Measurements from ENCODE around the gene ENTPD3. TPM values are rescaled to one million over a fixed set of nuclear protein-coding genes. Genes with fewer than 3 reads are reported as not detected.

The ENTPD3 gene
- total and polyA plus RNA-seq, 4 donors, result 1.5 to 6.1 (median 3.7) TPM

DNA sequence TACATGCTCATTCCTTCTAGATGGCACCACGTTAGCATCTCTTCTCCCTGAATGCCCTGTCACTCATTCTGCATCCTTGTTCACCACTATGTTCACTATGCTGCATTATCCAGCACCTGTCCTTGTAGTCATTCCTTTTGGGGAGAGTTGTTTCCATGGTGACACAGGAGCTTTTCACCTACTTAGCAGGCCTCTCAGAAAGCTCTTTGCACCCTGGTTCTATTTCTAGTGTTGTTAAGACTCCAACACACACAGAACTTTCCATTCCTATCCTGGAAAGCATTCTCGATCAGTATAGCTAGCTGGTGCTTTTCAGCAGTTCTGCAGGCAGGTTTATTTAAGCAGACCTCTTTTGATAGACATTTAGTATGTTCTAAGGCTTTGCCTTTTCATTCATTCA is 63.5 kb downstream of the ENTPD3 start:
- ATAC-seq (ENCODE audit: insufficient read depth, low FRiP score), result no peak
- DNase-seq, result no peak
- WGBS, 2 donors, result 83% methylated on average over 2 of the region's 2 CpGs
- Histone ChIP-seq H3K36me3 (ENCODE audit: control insufficient read depth in 4 of 4, insufficient read depth in 4 of 4, low read length in 4 of 4) (peaks cover 4 to 7% (median 4%) of the 10 kb centered on the region in 4 donors), H3K27ac (ENCODE audit: low read depth in 1 of 2, low read length in 1 of 2) (no peak overlapping the region), H3K27me3 (ENCODE audit: control insufficient read depth in 3 of 3, insufficient read depth in 3 of 3, low read length in 2 of 3) (no peaks in the 10 kb centered on the region), H3K4me3 (no peak overlapping the region), H3K4me1 (ENCODE audit: control insufficient read depth in 5 of 5, insufficient read depth in 5 of 5, low read length in 5 of 5) (peaks cover 0 to 15% (median 4%) of the 10 kb centered on the region in 5 donors), H3K9ac (ENCODE audit: insufficient read depth in 1 of 2, low read length in 2 of 2) (no peak overlapping the region), H3K9me3 (ENCODE audit: control insufficient read depth in 4 of 4, insufficient read depth in 3 of 4, low read length in 3 of 4) (no peaks in the 10 kb centered on the region)
- TF ChIP-seq, protein P1, sequence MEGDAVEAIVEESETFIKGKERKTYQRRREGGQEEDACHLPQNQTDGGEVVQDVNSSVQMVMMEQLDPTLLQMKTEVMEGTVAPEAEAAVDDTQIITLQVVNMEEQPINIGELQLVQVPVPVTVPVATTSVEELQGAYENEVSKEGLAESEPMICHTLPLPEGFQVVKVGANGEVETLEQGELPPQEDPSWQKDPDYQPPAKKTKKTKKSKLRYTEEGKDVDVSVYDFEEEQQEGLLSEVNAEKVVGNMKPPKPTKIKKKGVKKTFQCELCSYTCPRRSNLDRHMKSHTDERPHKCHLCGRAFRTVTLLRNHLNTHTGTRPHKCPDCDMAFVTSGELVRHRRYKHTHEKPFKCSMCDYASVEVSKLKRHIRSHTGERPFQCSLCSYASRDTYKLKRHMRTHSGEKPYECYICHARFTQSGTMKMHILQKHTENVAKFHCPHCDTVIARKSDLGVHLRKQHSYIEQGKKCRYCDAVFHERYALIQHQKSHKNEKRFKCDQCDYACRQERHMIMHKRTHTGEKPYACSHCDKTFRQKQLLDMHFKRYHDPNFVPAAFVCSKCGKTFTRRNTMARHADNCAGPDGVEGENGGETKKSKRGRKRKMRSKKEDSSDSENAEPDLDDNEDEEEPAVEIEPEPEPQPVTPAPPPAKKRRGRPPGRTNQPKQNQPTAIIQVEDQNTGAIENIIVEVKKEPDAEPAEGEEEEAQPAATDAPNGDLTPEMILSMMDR (IDR thresholded peaks at IDR 0.05; ENCODE audit: control extremely low read depth, extremely low read depth), result no peak

DNA sequence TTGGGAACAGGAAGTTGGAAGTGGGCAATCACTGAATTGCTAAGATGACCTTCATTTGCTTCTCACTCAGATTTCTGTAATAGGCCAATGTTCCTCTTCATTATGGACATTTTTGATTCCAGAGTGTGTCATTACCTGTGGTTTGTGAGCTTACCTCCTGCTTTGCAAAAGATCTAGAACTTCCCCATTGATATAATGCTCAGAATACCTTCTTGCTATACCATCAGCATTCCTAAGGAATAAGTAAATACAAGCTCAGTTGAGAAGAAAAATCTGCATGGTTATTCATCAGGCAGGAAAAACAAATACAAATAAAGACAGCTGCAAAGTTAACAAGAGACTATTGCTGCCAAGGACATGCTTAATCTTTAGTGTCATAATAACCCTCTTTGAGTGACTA is 64.6 kb downstream of the ENTPD3 start:
- Histone ChIP-seq H3K36me3 (ENCODE audit: control insufficient read depth in 4 of 4, insufficient read depth in 4 of 4, low read length in 4 of 4) (peaks cover 0 to 2% (median 0%) of the 10 kb centered on the region in 4 donors), H3K9me3 (ENCODE audit: control insufficient read depth in 4 of 4, insufficient read depth in 3 of 4, low read length in 3 of 4) (no peaks in the 10 kb centered on the region), H3K9ac (ENCODE audit: insufficient read depth in 1 of 2, low read length in 2 of 2) (no peak overlapping the region), H3K4me3 (no peak overlapping the region), H3K27me3 (ENCODE audit: control insufficient read depth in 3 of 3, insufficient read depth in 3 of 3, low read length in 2 of 3) (no peaks in the 10 kb centered on the region), H3K27ac (ENCODE audit: low read depth in 1 of 2, low read length in 1 of 2) (no peak overlapping the region), H3K4me1 (ENCODE audit: control insufficient read depth in 5 of 5, insufficient read depth in 5 of 5, low read length in 5 of 5) (peaks cover 0 to 15% (median 7%) of the 10 kb centered on the region in 5 donors)
- TF ChIP-seq, protein P1 (IDR thresholded peaks at IDR 0.05; ENCODE audit: control extremely low read depth, extremely low read depth), result no peak
- no peak for ATAC-seq (ENCODE audit: insufficient read depth, low FRiP score)
- no peak for DNase-seq

DNA sequence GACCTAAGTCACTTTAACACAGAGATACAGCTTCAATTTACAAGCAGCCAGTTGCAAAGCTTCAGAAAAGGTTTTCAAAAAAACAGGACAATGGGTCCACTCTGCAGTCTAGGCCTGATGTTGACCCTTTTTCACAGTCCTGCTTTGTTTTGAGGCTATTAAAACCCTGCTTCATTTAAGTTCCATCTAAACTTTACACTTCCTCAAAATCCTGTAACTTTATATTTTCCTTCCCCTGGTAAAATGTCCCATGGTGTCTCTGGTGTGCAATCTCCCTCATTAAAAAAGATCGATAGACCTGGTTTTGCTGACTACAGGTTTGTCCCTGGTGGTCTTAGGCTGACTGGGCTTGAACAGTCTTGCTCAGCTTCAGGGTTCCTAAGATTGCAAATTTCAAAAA is 65.1 kb downstream of the ENTPD3 start:
- Histone ChIP-seq H3K27me3 (ENCODE audit: control insufficient read depth in 3 of 3, insufficient read depth in 3 of 3, low read length in 2 of 3) (no peaks in the 10 kb centered on the region), H3K9me3 (ENCODE audit: control insufficient read depth in 4 of 4, insufficient read depth in 3 of 4, low read length in 3 of 4) (no peaks in the 10 kb centered on the region), H3K36me3 (ENCODE audit: control insufficient read depth in 4 of 4, insufficient read depth in 4 of 4, low read length in 4 of 4) (no peaks in the 10 kb centered on the region), H3K9ac (ENCODE audit: insufficient read depth in 1 of 2, low read length in 2 of 2) (peak overlapping the region; percentile 93), H3K27ac (ENCODE audit: low read depth in 1 of 2, low read length in 1 of 2) (no peak overlapping the region), H3K4me3 (no peak overlapping the region), H3K4me1 (ENCODE audit: control insufficient read depth in 5 of 5, insufficient read depth in 5 of 5, low read length in 5 of 5) (peaks cover 0 to 15% (median 7%) of the 10 kb centered on the region in 5 donors)
- ATAC-seq (ENCODE audit: insufficient read depth, low FRiP score), result no peak
- WGBS, 2 donors, result 88 to 89% methylated on average over 1 of the region's 1 CpG
- TF ChIP-seq, protein P1 (IDR thresholded peaks at IDR 0.05; ENCODE audit: control extremely low read depth, extremely low read depth), result no peak
- DNase-seq, result no peak

DNA sequence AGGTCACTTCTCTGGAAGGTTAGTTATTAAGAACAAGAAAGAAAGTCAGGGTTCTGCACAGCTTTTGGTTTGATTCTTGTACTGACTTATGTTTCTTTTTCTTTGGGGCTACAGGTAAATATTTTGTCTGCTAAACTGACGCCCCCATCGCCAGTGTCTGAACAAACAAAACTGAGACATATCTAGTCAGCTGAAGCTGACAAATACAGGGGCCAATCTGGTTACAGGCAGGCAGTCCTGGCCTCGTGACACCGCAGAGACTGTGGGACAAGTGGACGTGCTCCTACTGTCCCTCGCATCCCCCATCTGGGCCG is 65.5 kb downstream of the ENTPD3 start:
- no peak for ATAC-seq (ENCODE audit: insufficient read depth, low FRiP score)
- peaks cover 0 to 3% (median 0%) of the 10 kb centered on the region in 4 donors for H3K36me3 ChIP-seq (ENCODE audit: control insufficient read depth in 4 of 4, insufficient read depth in 4 of 4, low read length in 4 of 4)
- H3K9me3 ChIP-seq (ENCODE audit: control insufficient read depth in 4 of 4, insufficient read depth in 3 of 4, low read length in 3 of 4), result no peaks in the 10 kb centered on the region
- peak overlapping the region; percentile 93 for H3K9ac ChIP-seq (ENCODE audit: insufficient read depth in 1 of 2, low read length in 2 of 2)
- no peak for DNase-seq
- H3K4me1 ChIP-seq (ENCODE audit: control insufficient read depth in 5 of 5, insufficient read depth in 5 of 5, low read length in 5 of 5), result peaks cover 0 to 15% (median 7%) of the 10 kb centered on the region in 5 donors
- TF ChIP-seq, protein P1 (IDR thresholded peaks at IDR 0.05; ENCODE audit: control extremely low read depth, extremely low read depth), result no peak
- H3K4me3 ChIP-seq, result peak overlapping the region; percentile 45
- peak overlapping the region; percentile 79 to 90 for H3K27ac ChIP-seq (ENCODE audit: low read depth in 1 of 2, low read length in 1 of 2)
- H3K27me3 ChIP-seq (ENCODE audit: control insufficient read depth in 3 of 3, insufficient read depth in 3 of 3, low read length in 2 of 3), result no peaks in the 10 kb centered on the region
- WGBS, 2 donors, result 3% methylated on average over 7 of the region's 7 CpGs

Measured in lung (tissue), 12 donors.